Body of pancreas (tissue), 4 donors: ENCODE measurements around the gene HUNK. TPM values are rescaled to one million over a fixed set of nuclear protein-coding genes. Genes with fewer than 3 reads are reported as not detected.

Source experiments
- ATAC-seq: fragments of 150-250 bp; one replicate; pipeline ENCODE4 v1.9.1; 2016
- DNase-seq, 4 donors: peaks; one replicate each; pipeline ENCODE4 v3.0.0-alpha.2; 2019
- H3K27ac ChIP-seq, 4 donors: fragments of 200-600 bp; sonication (generic); 1 replicate in 3 of 4; 2 replicates in 1 of 4; pipeline versions ENCODE4 v1.5.1 to v1.6.1; 2016 to 2019; ENCODE audit warnings: mild to moderate bottlenecking in 1 of 4, mixed read lengths in 1 of 4, moderate library complexity in 1 of 4
- H3K27me3 ChIP-seq, 2 donors: fragments of 200-600 bp; sonication (generic); one replicate each; pipeline ENCODE4 v1.6.0; 2016; ENCODE audit warnings: mild to moderate bottlenecking in 1 of 2
- H3K36me3 ChIP-seq, 2 donors: fragments of 200-600 bp; sonication (generic); replicated peaks in 1 of 2; 2 replicates each; pipeline ENCODE4 v1.5.1; 2016; ENCODE audit warnings: low read depth in 2 of 2; ENCODE audit not compliant: insufficient read depth in 1 of 2
- H3K4me1 ChIP-seq: fragments of 200-600 bp; sonication (generic); one replicate; pipeline ENCODE4 v1.6.0; 2016
- H3K4me3 ChIP-seq, 2 donors: fragments of 200-600 bp; sonication (generic); 1 replicate in 1 of 2; 2 replicates in 1 of 2; pipeline ENCODE4 v1.5.1; 2016 to 2019
- H3K9me3 ChIP-seq, 3 donors: fragments of 200-600 bp; sonication (generic); 1 replicate in 2 of 3; 2 replicates in 1 of 3; pipeline ENCODE4 v1.5.1; 2016
- POLR2A ChIP-seq, 3 donors: fragments of 450-650 bp; IDR thresholded peaks; one replicate each; pipeline ENCODE4 v1.6.1; 2016; ENCODE audit warnings: antibody characterized with exemption in 3 of 3, mild to moderate bottlenecking in 2 of 3
- WGBS, 2 donors: methylation state at CpG; one replicate each; pipeline ENCODE4 v1.1.5; 2017; 5-methylcytosine and 5-hydroxymethylcytosine counted together
- intact Hi-C: fragments of 100-400 bp; cut with DNase I; formaldehyde crosslinking; loops from one replicate; pipeline ENCODE4 v1.15.1; 2023
- total RNA-seq, 2 donors: library from RNA; depleted of rRNA; stranded (reverse); fragments of >200 nt; gene quantifications; one replicate each; pipeline ENCODE4 v1.1.0, GENCODE V29; 2016
- TF ChIP-seq, protein P1 (sequence below), 7 experiments: fragments of 450-650 bp in 4 of 7; fragments of 200-600 bp in 3 of 7; sonication (generic) in 3 of 7; IDR thresholded peaks; one replicate each; pipeline ENCODE4 v1.5.1; 2016 to 2019; ENCODE audit warnings: antibody characterized with exemption in 7 of 7

Gene HUNK
- total RNA-seq, 2 donors from 2014 or later, result 6.7 to 9.2 TPM

DNA sequence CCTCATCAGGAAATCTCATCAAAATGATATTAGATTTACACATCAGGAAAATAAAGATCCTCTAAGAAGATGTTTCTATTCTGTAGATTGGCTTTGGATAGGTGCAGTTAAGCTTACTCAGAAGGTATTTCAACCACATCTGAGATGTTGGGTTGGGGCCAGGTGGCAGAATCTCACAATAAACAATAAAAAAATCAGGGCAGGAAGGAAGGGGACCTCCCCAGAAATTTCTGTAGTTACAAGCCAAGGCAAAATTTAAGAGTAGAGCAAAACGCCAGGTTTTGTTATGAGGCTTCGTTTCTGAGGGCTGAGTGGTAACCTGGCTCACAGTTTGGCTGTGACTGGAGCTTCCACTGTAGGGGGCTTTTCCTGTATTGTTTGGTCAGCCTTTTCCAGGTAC is 84.8 kb downstream of the HUNK start:
- Histone ChIP-seq H3K36me3 (no peaks in the 10 kb centered on the region), H3K27me3 (no peaks in the 10 kb centered on the region), H3K4me1 (no peaks in the 10 kb centered on the region), H3K27ac (no peak overlapping the region), H3K9me3 (no peaks in the 10 kb centered on the region), H3K4me3 (no peak overlapping the region)
- WGBS, 2 donors, result 83 to 85% methylated on average over 2 of the region's 2 CpGs
- ATAC-seq (no peak), DNase-seq (no peak)
- TF ChIP-seq POLR2A (IDR thresholded peaks at IDR 0.05), result no peak
- TF ChIP-seq, protein P1, sequence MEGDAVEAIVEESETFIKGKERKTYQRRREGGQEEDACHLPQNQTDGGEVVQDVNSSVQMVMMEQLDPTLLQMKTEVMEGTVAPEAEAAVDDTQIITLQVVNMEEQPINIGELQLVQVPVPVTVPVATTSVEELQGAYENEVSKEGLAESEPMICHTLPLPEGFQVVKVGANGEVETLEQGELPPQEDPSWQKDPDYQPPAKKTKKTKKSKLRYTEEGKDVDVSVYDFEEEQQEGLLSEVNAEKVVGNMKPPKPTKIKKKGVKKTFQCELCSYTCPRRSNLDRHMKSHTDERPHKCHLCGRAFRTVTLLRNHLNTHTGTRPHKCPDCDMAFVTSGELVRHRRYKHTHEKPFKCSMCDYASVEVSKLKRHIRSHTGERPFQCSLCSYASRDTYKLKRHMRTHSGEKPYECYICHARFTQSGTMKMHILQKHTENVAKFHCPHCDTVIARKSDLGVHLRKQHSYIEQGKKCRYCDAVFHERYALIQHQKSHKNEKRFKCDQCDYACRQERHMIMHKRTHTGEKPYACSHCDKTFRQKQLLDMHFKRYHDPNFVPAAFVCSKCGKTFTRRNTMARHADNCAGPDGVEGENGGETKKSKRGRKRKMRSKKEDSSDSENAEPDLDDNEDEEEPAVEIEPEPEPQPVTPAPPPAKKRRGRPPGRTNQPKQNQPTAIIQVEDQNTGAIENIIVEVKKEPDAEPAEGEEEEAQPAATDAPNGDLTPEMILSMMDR (IDR thresholded peaks at IDR 0.05), result no peak
- intact Hi-C loops, result no loop called here

DNA sequence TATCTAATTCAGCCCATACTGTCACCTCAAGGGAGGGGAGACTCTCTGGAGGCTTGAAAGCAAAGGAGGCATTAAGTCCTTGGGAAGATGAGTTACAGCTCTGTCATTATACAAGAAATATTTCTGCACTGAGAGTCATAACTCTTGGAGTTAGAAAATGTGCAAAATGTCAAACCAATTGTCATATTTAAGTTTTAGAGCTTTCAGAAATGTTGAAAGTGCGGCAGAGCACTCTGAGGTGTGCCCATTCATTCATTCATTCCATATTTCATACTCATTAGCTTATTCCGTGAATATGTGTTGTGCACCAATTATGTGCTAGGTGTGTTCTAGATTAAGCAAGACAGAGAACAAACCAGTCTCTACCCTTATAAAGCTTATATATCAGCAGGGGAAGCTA is 87.1 kb downstream of the HUNK start:
- TF ChIP-seq, protein P1 (IDR thresholded peaks at IDR 0.05), result no peak
- TF ChIP-seq POLR2A (IDR thresholded peaks at IDR 0.05), result no peak
- Histone ChIP-seq H3K27ac (no peak overlapping the region), H3K4me1 (no peaks in the 10 kb centered on the region), H3K4me3 (no peak overlapping the region), H3K9me3 (no peaks in the 10 kb centered on the region), H3K27me3 (no peaks in the 10 kb centered on the region), H3K36me3 (no peaks in the 10 kb centered on the region)
- WGBS, 2 donors, result 48 to 50% methylated on average over 2 of the region's 2 CpGs
- DNase-seq (no peak), ATAC-seq (no peak)
- intact Hi-C loops, result no loop called here

DNA sequence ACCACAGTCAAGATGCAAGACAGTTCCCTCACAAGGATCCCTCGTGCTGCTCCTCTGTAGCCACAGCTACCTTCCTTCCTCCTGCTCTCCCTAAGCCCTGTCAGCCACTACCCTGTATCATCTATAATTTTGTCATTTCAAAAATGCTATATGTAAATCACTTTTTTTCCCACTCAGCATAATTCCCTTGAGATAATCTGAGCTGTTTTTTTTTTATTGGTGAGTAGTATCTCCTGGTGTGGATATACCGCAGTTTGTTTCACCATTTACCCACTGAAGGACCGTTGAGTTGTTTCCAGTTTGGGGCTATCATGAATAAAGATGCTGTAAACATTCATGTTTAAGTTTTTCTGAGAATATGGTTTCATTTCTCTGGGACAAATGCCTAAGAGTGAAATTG is 88.2 kb downstream of the HUNK start:
- intact Hi-C loops, result no loop called here

DNA sequence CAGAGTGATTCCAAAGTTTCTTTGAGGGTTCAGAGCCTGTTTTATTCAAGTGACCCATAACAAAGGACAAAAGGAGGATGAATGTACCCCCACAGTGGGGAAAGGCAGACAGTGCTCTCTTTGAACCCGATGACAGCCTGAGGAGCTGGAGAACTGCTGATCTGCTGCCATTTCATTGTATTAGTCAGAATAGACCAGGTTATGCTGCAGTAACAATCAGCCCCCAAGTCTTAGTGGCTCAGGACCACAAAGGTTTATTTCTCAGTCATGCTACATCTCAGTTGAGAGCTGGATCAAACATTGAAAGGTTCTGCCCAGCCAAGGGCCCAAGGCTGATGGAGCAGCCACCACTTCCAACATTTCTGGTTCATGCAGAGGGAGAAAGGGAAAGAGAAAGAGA is 88.9 kb downstream of the HUNK start:
- no peaks in the 10 kb centered on the region for H3K9me3 ChIP-seq
- WGBS, 2 donors, result 86 to 95% methylated on average over 1 of the region's 1 CpG
- intact Hi-C loops, result no loop called here

More for the DNA sequence above, 88.2 kb downstream of the HUNK start:
- no peak overlapping the region for H3K4me3 ChIP-seq
- no peak for DNase-seq
- no peak overlapping the region for H3K27ac ChIP-seq
- TF ChIP-seq, protein P1 (IDR thresholded peaks at IDR 0.05), result no peak
- no peak for TF ChIP-seq POLR2A (IDR thresholded peaks at IDR 0.05)
- no peaks in the 10 kb centered on the region for H3K4me1 ChIP-seq
- no peaks in the 10 kb centered on the region for H3K27me3 ChIP-seq
- H3K36me3 ChIP-seq, result no peaks in the 10 kb centered on the region
- no peaks in the 10 kb centered on the region for H3K9me3 ChIP-seq
- 85 to 94% methylated on average over 3 of the region's 3 CpGs for WGBS, 2 donors
- no peak for ATAC-seq

DNA sequence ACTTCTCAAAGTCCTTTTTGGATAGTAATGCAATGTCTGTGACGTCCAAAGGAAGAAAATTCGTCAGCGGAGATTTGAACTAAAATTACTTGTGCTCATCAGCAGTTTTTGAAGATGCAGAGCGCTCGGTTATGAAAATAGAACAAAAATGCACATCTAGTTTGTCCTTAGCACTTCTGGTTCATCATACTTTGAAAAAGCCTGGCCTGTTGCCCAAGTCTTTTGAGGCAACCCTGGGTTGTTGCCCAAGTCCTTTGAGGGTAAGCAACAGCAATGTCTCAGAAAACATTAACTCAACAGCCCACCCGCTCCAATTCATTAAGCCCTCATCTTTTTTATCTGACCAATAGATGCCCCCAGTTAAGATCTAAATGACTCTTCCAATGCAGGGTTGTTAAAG is 91.9 kb downstream of the HUNK start:
- H3K36me3 ChIP-seq, result peaks cover 4 to 6% of the 10 kb centered on the region in 2 donors
- TF ChIP-seq POLR2A (IDR thresholded peaks at IDR 0.05), result no peak
- TF ChIP-seq, protein P1 (IDR thresholded peaks at IDR 0.05), result no peak
- H3K27me3 ChIP-seq, result no peaks in the 10 kb centered on the region
- H3K4me1 ChIP-seq, result no peaks in the 10 kb centered on the region
- intact Hi-C loops, result no loop called here
- H3K9me3 ChIP-seq, result no peaks in the 10 kb centered on the region
- ATAC-seq (no peak), DNase-seq (no peak)
- H3K27ac ChIP-seq, result no peak overlapping the region
- WGBS, 2 donors, result 87% methylated on average over 6 of the region's 6 CpGs
- H3K4me3 ChIP-seq, result no peak overlapping the region

More for the DNA sequence above, 88.9 kb downstream of the HUNK start:
- no peak overlapping the region for H3K4me3 ChIP-seq
- H3K4me1 ChIP-seq, result no peaks in the 10 kb centered on the region
- ATAC-seq, result no peak
- no peaks in the 10 kb centered on the region for H3K27me3 ChIP-seq
- TF ChIP-seq POLR2A (IDR thresholded peaks at IDR 0.05), result no peak
- TF ChIP-seq, protein P1 (IDR thresholded peaks at IDR 0.05), result no peak
- no peaks in the 10 kb centered on the region for H3K36me3 ChIP-seq
- no peak for DNase-seq
- no peak overlapping the region for H3K27ac ChIP-seq
